Lower lobe of right lung (tissue), 2 donors: ENCODE results near the gene LY9. TPM values are rescaled to one million over a fixed set of nuclear protein-coding genes. Genes with fewer than 3 reads are reported as not detected.

ENCODE experiments used
- ATAC-seq, 2 donors: fragments of 200-7000 bp; cut with Tn5 transposase; one replicate each; pipeline ENCODE4 v1.9.1; 2020 to 2022; ENCODE audit warnings: mild to moderate bottlenecking in 2 of 2, moderate library complexity in 2 of 2
- DNase-seq: peaks from one replicate; pipeline ENCODE4 v3.0.0-alpha.2; 2020
- H3K27ac ChIP-seq: fragments of 200-600 bp; one replicate; pipeline ENCODE4 v1.8.0; 2022
- H3K27me3 ChIP-seq: fragments of 200-600 bp; one replicate; pipeline ENCODE4 v1.8.0; 2022; ENCODE audit warnings: low read depth
- H3K36me3 ChIP-seq: fragments of 200-600 bp; one replicate; pipeline ENCODE4 v1.8.0; 2022; ENCODE audit warnings: mild to moderate bottlenecking
- H3K4me1 ChIP-seq: fragments of 200-600 bp; one replicate; pipeline ENCODE4 v1.8.0; 2022
- H3K4me3 ChIP-seq: fragments of 200-600 bp; one replicate; pipeline ENCODE4 v1.8.0; 2022; ENCODE audit warnings: mild to moderate bottlenecking
- H3K9me3 ChIP-seq: fragments of 200-600 bp; one replicate; pipeline ENCODE4 v1.8.0; 2022
- intact Hi-C: fragments of 100-400 bp; cut with DNase I; formaldehyde crosslinking; loops from one replicate; pipeline ENCODE4 v1.11.0; 2022
- total RNA-seq: library from RNA; stranded (reverse); fragmentation: NEBNext Ultra II Directional; extraction: Animal tissue kit (Norgen Biotek cat#: 25700); gene quantifications from one replicate; pipeline ENCODE4 v1.2.1, GENCODE V29; 2021
- TF ChIP-seq, protein P1 (sequence below): fragments of 200-600 bp; IDR thresholded peaks from one replicate; pipeline ENCODE4 v1.8.0; 2022; ENCODE audit warnings: antibody characterized with exemption, mild to moderate bottlenecking
- donor health status: DM: no; HTN: yes; CAD: no; lungs with severe emphysema.

Gene LY9
- total RNA-seq, 1 donor from 2014 or later: 1.8 TPM

DNA sequence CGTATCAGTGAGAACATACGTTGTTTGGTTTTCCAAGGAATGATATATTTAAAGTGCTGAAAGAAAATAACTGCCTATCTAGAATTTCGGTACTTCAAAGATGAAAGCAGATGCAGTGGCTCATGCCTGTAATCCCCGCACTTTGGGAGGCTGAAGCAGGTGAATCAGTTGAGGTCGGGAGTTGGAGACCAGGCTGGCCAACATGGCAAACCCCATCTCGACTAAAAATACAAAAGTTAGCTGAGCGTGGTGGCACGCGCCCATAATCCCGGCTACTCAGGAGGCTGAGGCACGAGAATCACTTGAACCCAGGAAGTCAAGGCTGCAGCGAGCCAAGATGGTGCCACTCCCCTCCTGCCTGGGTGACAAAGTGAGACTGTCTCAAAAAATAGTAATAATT lies 50.3 kb downstream of the LY9 start:
- H3K4me3 ChIP-seq: no peak overlapping the region
- no peaks in the 10 kb centered on the region for H3K36me3 ChIP-seq
- H3K4me1 ChIP-seq: no peaks in the 10 kb centered on the region
- H3K9me3 ChIP-seq: peaks cover 3% of the 10 kb centered on the region
- no peak for DNase-seq
- no peaks in the 10 kb centered on the region for H3K27me3 ChIP-seq
- H3K27ac ChIP-seq: no peak overlapping the region
- intact Hi-C loops: no loop called here
- ATAC-seq: no peak
- TF ChIP-seq, protein P1, sequence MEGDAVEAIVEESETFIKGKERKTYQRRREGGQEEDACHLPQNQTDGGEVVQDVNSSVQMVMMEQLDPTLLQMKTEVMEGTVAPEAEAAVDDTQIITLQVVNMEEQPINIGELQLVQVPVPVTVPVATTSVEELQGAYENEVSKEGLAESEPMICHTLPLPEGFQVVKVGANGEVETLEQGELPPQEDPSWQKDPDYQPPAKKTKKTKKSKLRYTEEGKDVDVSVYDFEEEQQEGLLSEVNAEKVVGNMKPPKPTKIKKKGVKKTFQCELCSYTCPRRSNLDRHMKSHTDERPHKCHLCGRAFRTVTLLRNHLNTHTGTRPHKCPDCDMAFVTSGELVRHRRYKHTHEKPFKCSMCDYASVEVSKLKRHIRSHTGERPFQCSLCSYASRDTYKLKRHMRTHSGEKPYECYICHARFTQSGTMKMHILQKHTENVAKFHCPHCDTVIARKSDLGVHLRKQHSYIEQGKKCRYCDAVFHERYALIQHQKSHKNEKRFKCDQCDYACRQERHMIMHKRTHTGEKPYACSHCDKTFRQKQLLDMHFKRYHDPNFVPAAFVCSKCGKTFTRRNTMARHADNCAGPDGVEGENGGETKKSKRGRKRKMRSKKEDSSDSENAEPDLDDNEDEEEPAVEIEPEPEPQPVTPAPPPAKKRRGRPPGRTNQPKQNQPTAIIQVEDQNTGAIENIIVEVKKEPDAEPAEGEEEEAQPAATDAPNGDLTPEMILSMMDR: no peak

DNA sequence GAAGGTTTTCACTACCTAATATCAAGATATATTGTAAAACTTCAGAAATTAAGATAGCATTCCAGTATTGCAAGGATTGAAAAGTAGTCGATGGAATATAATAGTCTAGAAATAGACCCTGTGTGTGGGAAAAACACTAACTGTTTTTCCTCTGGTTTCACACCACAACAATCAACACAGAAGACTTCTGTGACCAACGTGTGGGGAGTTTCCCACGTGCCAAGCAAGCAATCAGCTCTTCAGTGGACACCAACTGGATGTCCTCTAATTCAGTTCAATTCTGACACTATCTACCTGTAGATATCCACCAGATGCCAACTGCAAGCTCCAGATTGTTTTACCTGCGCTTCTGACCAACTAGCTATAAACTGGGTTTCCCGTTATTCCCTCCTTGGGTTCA lies 54.6 kb downstream of the LY9 start:
- no peak for DNase-seq
- TF ChIP-seq, protein P1: no peak

DNA sequence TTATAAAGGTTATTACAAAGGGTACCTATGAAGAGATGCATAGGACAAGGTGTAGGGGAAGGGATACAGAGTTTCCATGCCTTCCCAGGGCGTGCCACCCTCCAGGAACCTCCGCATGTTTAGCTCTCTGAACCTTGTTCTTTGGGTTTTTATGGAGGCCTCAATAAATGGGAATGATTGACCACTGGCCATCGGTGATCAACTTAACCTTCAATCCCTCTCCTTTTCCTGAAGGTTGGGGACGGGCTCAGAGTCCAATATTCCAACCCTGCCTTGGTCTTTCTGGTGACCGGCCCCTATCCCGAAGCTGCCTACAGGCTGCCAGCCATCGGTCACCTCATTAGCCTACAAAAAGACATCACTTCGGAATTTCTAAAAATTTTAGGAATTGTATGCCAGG lies 55.0 kb downstream of the LY9 start:
- H3K9me3 ChIP-seq: no peaks in the 10 kb centered on the region
- DNase-seq (no peak), ATAC-seq (no peak)
- intact Hi-C loops: no loop called here
- H3K36me3 ChIP-seq: no peaks in the 10 kb centered on the region
- H3K4me3 ChIP-seq: no peak overlapping the region
- H3K4me1 ChIP-seq: no peaks in the 10 kb centered on the region
- TF ChIP-seq, protein P1: no peak
- H3K27ac ChIP-seq: no peak overlapping the region
- no peaks in the 10 kb centered on the region for H3K27me3 ChIP-seq

More for the DNA sequence above, 54.6 kb downstream of the LY9 start:
- H3K4me1 ChIP-seq: no peaks in the 10 kb centered on the region
- ATAC-seq: no peak
- H3K36me3 ChIP-seq: no peaks in the 10 kb centered on the region
- H3K4me3 ChIP-seq: no peak overlapping the region
- no peaks in the 10 kb centered on the region for H3K9me3 ChIP-seq
- H3K27me3 ChIP-seq: no peaks in the 10 kb centered on the region
- intact Hi-C loops: no loop called here
- H3K27ac ChIP-seq: no peak overlapping the region

DNA sequence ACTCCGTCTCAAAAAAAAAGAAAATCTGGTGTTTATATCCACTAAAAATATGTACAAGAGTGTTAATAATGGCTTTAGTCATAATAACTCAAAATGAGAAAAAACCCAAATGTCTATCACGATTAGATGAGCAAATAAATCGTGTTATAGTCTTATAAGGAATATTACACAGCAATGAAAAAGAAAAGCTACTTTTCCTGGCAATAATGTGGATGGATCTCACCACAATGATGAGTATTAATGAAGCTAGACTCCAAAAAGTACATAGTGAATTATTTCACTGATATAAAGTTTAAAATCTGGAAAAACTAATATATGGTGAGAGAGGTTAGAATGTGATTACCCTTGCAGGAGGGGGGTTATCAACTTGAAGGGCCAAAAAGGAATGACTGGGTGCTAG lies 57.0 kb downstream of the LY9 start:
- DNase-seq (no peak), ATAC-seq (no peak)
- intact Hi-C loops: no loop called here
- no peaks in the 10 kb centered on the region for H3K4me1 ChIP-seq
- no peak overlapping the region for H3K4me3 ChIP-seq
- no peak overlapping the region for H3K27ac ChIP-seq
- H3K9me3 ChIP-seq: no peaks in the 10 kb centered on the region
- no peaks in the 10 kb centered on the region for H3K27me3 ChIP-seq
- H3K36me3 ChIP-seq: no peaks in the 10 kb centered on the region
- TF ChIP-seq, protein P1: no peak

DNA sequence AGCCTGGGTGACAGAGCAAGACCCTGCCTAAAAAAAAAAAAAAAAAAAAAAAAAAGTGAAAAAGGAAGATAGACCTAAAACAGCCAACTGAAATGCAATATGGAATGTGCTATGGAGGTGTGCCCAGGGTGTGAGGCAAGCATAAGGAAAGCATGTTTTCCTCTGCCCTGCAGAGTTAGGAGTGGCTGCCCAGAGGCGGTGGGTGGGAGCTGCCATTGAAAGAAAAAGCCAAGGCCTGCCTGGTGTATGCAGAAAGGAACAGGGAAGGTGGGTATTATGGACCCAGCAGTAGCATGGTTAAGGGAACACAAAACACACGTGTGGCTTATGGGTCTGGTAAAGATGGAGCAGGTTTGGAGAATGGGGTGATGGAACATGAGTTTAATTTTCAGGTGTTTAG lies 57.8 kb downstream of the LY9 start:
- Histone ChIP-seq H3K4me1 (no peaks in the 10 kb centered on the region), H3K27ac (no peak overlapping the region), H3K4me3 (no peak overlapping the region), H3K36me3 (no peaks in the 10 kb centered on the region), H3K9me3 (no peaks in the 10 kb centered on the region), H3K27me3 (no peaks in the 10 kb centered on the region)
- DNase-seq (no peak), ATAC-seq (no peak)
- TF ChIP-seq, protein P1: no peak
- intact Hi-C loops: no loop called here
